Heart right ventricle (tissue), 16 donors: ENCODE measurements around the gene EHD3. TPM values are rescaled to one million over a fixed set of nuclear protein-coding genes. Genes with fewer than 3 reads are reported as not detected.
A peak's percentile ranks its signal among the peaks of the same experiment; 100 is the strongest.

Source experiments
- ATAC-seq, 8 donors: fragments of 200-7000 bp; cut with Tn5 transposase; one replicate each; pipeline ENCODE4 v1.9.1; 2020; ENCODE audit warnings: mild to moderate bottlenecking in 8 of 8, moderate library complexity in 8 of 8, moderate number of reproducible peaks in 1 of 8
- DNase-seq, 2 donors: peaks; one replicate each; pipeline ENCODE4 v3.0.0-alpha.2; 2020
- H3K27ac ChIP-seq, 10 donors: fragments of 200-600 bp; sonication (generic) in 2 of 10; one replicate each; pipeline versions ENCODE4 v1.5.0 to v1.8.0; 2020 to 2022; ENCODE audit warnings: mild to moderate bottlenecking in 3 of 10
- H3K27me3 ChIP-seq, 7 donors: fragments of 200-600 bp; one replicate each; pipeline ENCODE4 v1.8.0; 2021 to 2022; ENCODE audit warnings: mild to moderate bottlenecking in 2 of 7
- H3K36me3 ChIP-seq, 9 donors: fragments of 200-600 bp; sonication (generic) in 1 of 9; one replicate each; pipeline versions ENCODE4 v1.5.0 to v1.8.0; 2020 to 2022; ENCODE audit warnings: mild to moderate bottlenecking in 2 of 9
- H3K4me1 ChIP-seq, 9 donors: fragments of 200-600 bp; sonication (generic) in 1 of 9; one replicate each; pipeline versions ENCODE4 v1.5.0 to v1.8.0; 2020 to 2022; ENCODE audit warnings: mild to moderate bottlenecking in 4 of 9
- H3K4me3 ChIP-seq, 10 donors: fragments of 200-600 bp; sonication (generic) in 2 of 10; one replicate each; pipeline versions ENCODE4 v1.5.0 to v1.8.0; 2020 to 2022; ENCODE audit warnings: mild to moderate bottlenecking in 7 of 10, moderate library complexity in 2 of 10
- H3K9me3 ChIP-seq, 11 donors: fragments of 200-600 bp in 10 of 11; sonication (generic) in 2 of 11; one replicate each; pipeline versions ENCODE4 v1.5.0 to v1.8.0; 2013 to 2022; ENCODE audit warnings: mild to moderate bottlenecking in 2 of 11, control low read depth in 1 of 11, moderate library complexity in 1 of 11
- CTCF ChIP-seq, 9 donors: fragments of 200-600 bp; sonication (generic) in 2 of 9; IDR thresholded peaks; one replicate each; pipeline versions ENCODE4 v1.5.0 to v1.8.0; 2021 to 2022; ENCODE audit warnings: antibody characterized with exemption in 9 of 9, mild to moderate bottlenecking in 5 of 9, moderate library complexity in 1 of 9
- WGBS, 2 donors: extraction: QIAGEN DNeasy Blood & Tissue Kit; methylation state at CpG; one replicate each; pipeline ENCODE4 v1.1.7; 2013; ENCODE audit warnings: inconsistent platforms in 1 of 2; 5-methylcytosine and 5-hydroxymethylcytosine counted together
- intact Hi-C, 10 donors: fragments of 100-400 bp; cut with DNase I; formaldehyde crosslinking; loops; one replicate each; pipeline versions ENCODE4 v1.11.1 to v1.14.2; 2022
- polyA plus RNA-seq, 2 donors: library from polyadenylated mRNA; stranded (reverse); fragments of 200-250 nt; gene quantifications; one replicate each; pipeline ENCODE4 v1.2.3, GENCODE V29; 2013
- total RNA-seq, 10 donors: library from RNA; stranded (reverse); fragmentation: NEBNext Ultra II Directional in 3 of 10; extraction: Animal tissue kit (Norgen Biotek cat#: 25700) in 3 of 10; gene quantifications; one replicate each; pipeline versions ENCODE4 v1.2.1 to v1.2.4, GENCODE V29; 2021 to 2023
- donor health status: Arrhythmogenic right ventricular cardiomyopathy.
- donor health status: ischemic (EF 13 %, LVEDD 7.1; RV severe dilation, severe dysfunction).
- donor health status: healthy with polysubstance abuse.
- donor health status: DM: no; HTN: yes; CAD: no.
- donor health status: DM: no; HTN: no; CAD: no.
- donor health status: ischemic (EF 25% LVEDD 6.9; RV normal size, moderate dysfunction).
- donor health status: ischemic (EF 25% LVEDD 5.7; RV mildly dilated, moderate dysfunction).
- donor health status: healthy.
- donor health status: DM: yes; HTN: yes; CAD: no.
- donor health status: Ischemic cardiomyopathy.
- donor health status: ischemic (EF 35%, LVEDD 5.7; RV mildly dilated, moderate dysfunction).
- donor health status: nonischemic (EF 11% LVEDD 7.7; RV severe dilation, severe dysfunction).
- donor health status: DM: yes; HTN: yes; CAD: no.
- donor health status: PGD.
- donor health status: ischemic (EF 29% LVEDD 5.4; RV normal size, mild dysfunction).
- donor health status: nonischemic (EF 23%, LVEDD 6.1; RV moderate dilation, normal function).

The EHD3 gene
- total and polyA plus RNA-seq, 12 donors: 5.3 to 40.9 (median 24.3) TPM

- 95 to 96% methylated on average over 3 of the region's 3 CpGs for WGBS, 2 donors
- no peak overlapping the region for H3K4me3 ChIP-seq
- no peaks in the 10 kb centered on the region for H3K9me3 ChIP-seq
- no peak for ATAC-seq
- H3K27ac ChIP-seq: peak overlapping the region in 1 of 10 donors; percentile 26
- intact Hi-C loops: loop anchor here in 2 of 10 donors (5.0 kb wide), 2 partner anchors 33 to 62 kb away; no protein-coding TSS in a partner anchor
- no peaks in the 10 kb centered on the region for H3K27me3 ChIP-seq
- peaks cover 0 to 16% (median 0%) of the 10 kb centered on the region in 9 donors for H3K36me3 ChIP-seq
- no peak for DNase-seq
- peaks cover 0 to 42% (median 11%) of the 10 kb centered on the region in 9 donors for H3K4me1 ChIP-seq
- no peak for TF ChIP-seq CTCF (IDR thresholded peaks at IDR 0.05)
Measured at GRCh38 chr2:31270131-31270530, 36.2 kb downstream of the EHD3 start.

GRCh38 chr2:31270822-31271231 is 36.9 kb downstream of the EHD3 start:
- intact Hi-C loops: loop anchor here in 2 of 10 donors (5.0 kb wide), 2 partner anchors 34 to 61 kb away; no protein-coding TSS in a partner anchor
- DNase-seq: no peak
- Histone ChIP-seq H3K36me3 (peaks cover 0 to 9% (median 0%) of the 10 kb centered on the region in 9 donors), H3K27me3 (no peaks in the 10 kb centered on the region), H3K9me3 (no peaks in the 10 kb centered on the region), H3K27ac (peak overlapping the region in 1 of 10 donors; percentile 20), H3K4me1 (peaks cover 6 to 49% (median 16%) of the 10 kb centered on the region in 9 donors), H3K4me3 (no peak overlapping the region)
- ATAC-seq: no peak
- WGBS, 2 donors: 52 to 60% methylated on average over 7 of the region's 7 CpGs
- TF ChIP-seq CTCF (IDR thresholded peaks at IDR 0.05): no peak

GRCh38 chr2:31271851-31272267 is 37.9 kb downstream of the EHD3 start:
- no peak for TF ChIP-seq CTCF (IDR thresholded peaks at IDR 0.05)
- DNase-seq (no peak), ATAC-seq (no peak)
- H3K9me3 ChIP-seq: no peaks in the 10 kb centered on the region
- 70% methylated on average over 4 of the region's 4 CpGs for WGBS, 2 donors
- intact Hi-C loops: loop anchor here in 2 of 10 donors (5.0 kb wide), 2 partner anchors 35 to 60 kb away; no protein-coding TSS in a partner anchor
- H3K27ac ChIP-seq: no peak overlapping the region
- H3K4me1 ChIP-seq: peaks cover 6 to 55% (median 19%) of the 10 kb centered on the region in 9 donors
- peaks cover 0 to 2% (median 0%) of the 10 kb centered on the region in 9 donors for H3K36me3 ChIP-seq
- no peaks in the 10 kb centered on the region for H3K27me3 ChIP-seq
- no peak overlapping the region for H3K4me3 ChIP-seq

GRCh38 chr2:31274401-31275075 is 40.6 kb downstream of the EHD3 start:
- no peak for TF ChIP-seq CTCF (IDR thresholded peaks at IDR 0.05)
- DNase-seq (no peak), ATAC-seq (peak in 5 of 8 donors; percentile 28 to 64 (median 39))
- H3K4me1 ChIP-seq: peaks cover 0 to 55% (median 17%) of the 10 kb centered on the region in 9 donors
- H3K27ac ChIP-seq: peak overlapping the region in 1 of 10 donors; percentile 30
- 50 to 56% methylated on average over 5 of the region's 5 CpGs for whole genome bisulfite sequencing, 2 donors
- H3K36me3 ChIP-seq: no peaks in the 10 kb centered on the region
- H3K9me3 ChIP-seq: no peaks in the 10 kb centered on the region
- intact Hi-C loops: loop anchor here in 3 of 10 donors (5.0 kb wide), 2 partner anchors 37 to 58 kb away; no protein-coding TSS in a partner anchor
- no peaks in the 10 kb centered on the region for H3K27me3 ChIP-seq
- H3K4me3 ChIP-seq: no peak overlapping the region
